Transverse colon (tissue), 4 donors: ENCODE measurements around the gene GALNT17.

Experiments used
- CTCF ChIP-seq, 5 experiments: fragments of 200-600 bp in 3 of 5; fragments of 450-650 bp in 2 of 5; sonication (generic) in 3 of 5; IDR thresholded peaks; 1 replicate in 2 of 5; 2 replicates in 3 of 5; pipeline ENCODE4 v1.5.1; 2016 to 2017; ENCODE audit warnings: antibody characterized with exemption in 5 of 5, inconsistent platforms in 3 of 5, mild to moderate bottlenecking in 2 of 5, moderate library complexity in 1 of 5
- POLR2A ChIP-seq: fragments of 450-650 bp; IDR thresholded peaks from one replicate; pipeline ENCODE4 v1.6.1; 2016; ENCODE audit warnings: antibody characterized with exemption, mild to moderate bottlenecking, moderate library complexity
- POLR2AphosphoS5 ChIP-seq, 3 donors: sonication (generic); formaldehyde crosslinking; IDR thresholded peaks; one replicate each; pipeline ENCODE4 v1.6.1; 2016; ENCODE audit warnings: antibody characterized with exemption in 3 of 3

GRCh38 chr7:71208881-71209280, 76.9 kb downstream of the GALNT17 start:
- TF ChIP-seq CTCF (IDR thresholded peaks at IDR 0.05) (no peak), POLR2A (no peak), POLR2AphosphoS5 (IDR thresholded peaks at IDR 0.05) (no peak)
